Endodermal cell (in vitro differentiated cells): Measurements from ENCODE around the gene TFEB. TPM values are rescaled to one million over a fixed set of nuclear protein-coding genes. Genes with fewer than 3 reads are reported as not detected.

Experiments
- DNase-seq: peaks from one replicate; pipeline ENCODE4 v3.0.0-alpha.2; 2017
- H3K27ac ChIP-seq: 2 replicates; pipeline ENCODE4 v1.5.1; 2013; ENCODE audit warnings: mild to moderate bottlenecking, low read depth, low read length, moderate library complexity
- H3K27me3 ChIP-seq: 2 replicates; pipeline ENCODE4 v1.6.1; 2013; ENCODE audit warnings: mild to moderate bottlenecking, low read length, moderate library complexity; ENCODE audit not compliant: insufficient read depth, control insufficient read depth, poor library complexity, severe bottlenecking
- H3K36me3 ChIP-seq: 2 replicates; pipeline ENCODE4 v1.7.0; 2013; ENCODE audit warnings: mild to moderate bottlenecking, low read length, moderate library complexity; ENCODE audit not compliant: control insufficient read depth, insufficient read depth
- H3K4me1 ChIP-seq: one replicate; pipeline ENCODE4 v1.7.0; 2013; ENCODE audit warnings: low read length; ENCODE audit not compliant: control insufficient read depth, insufficient read depth
- H3K4me3 ChIP-seq: 2 replicates; pipeline ENCODE4 v1.5.1; 2013; ENCODE audit warnings: mild to moderate bottlenecking, low read length, moderate library complexity
- H3K9ac ChIP-seq: 2 replicates; pipeline ENCODE4 v1.6.1; 2013; ENCODE audit warnings: mild to moderate bottlenecking, low read length, moderate library complexity; ENCODE audit not compliant: poor library complexity, severe bottlenecking; ENCODE audit errors: extremely low read depth
- H3K9me3 ChIP-seq: 2 replicates; pipeline ENCODE4 v1.6.1; 2013; ENCODE audit warnings: mild to moderate bottlenecking, low read length, moderate library complexity; ENCODE audit not compliant: control insufficient read depth
- H3K27ac Mint-ChIP-seq: 2 replicates; pipeline ENCODE4 v1.8.0; 2020; ENCODE audit warnings: mixed read lengths
- H3K27me3 Mint-ChIP-seq: 2 replicates; pipeline ENCODE4 v1.8.0; 2021; ENCODE audit warnings: mild to moderate bottlenecking, mixed read lengths; ENCODE audit not compliant: insufficient read depth
- H3K36me3 Mint-ChIP-seq: 2 replicates; pipeline ENCODE4 v1.8.0; 2020; ENCODE audit warnings: low read depth, mixed read lengths
- H3K4me1 Mint-ChIP-seq: 2 replicates; pipeline ENCODE4 v1.8.0; 2020; ENCODE audit warnings: mixed read lengths
- H3K4me3 Mint-ChIP-seq: 2 replicates; pipeline ENCODE4 v1.8.0; 2020; ENCODE audit warnings: mild to moderate bottlenecking, moderate library complexity, mixed read lengths
- H3K9me3 Mint-ChIP-seq: 2 replicates; pipeline ENCODE4 v1.8.0; 2020; ENCODE audit warnings: mild to moderate bottlenecking, mixed read lengths
- WGBS, 2 experiments: methylation state at CpG; one replicate each; pipeline versions ENCODE4 v1.1.5 to v1.1.7; 2013; ENCODE audit warnings: missing lambda C conversion rate in 2 of 2, mixed read lengths in 1 of 2; ENCODE audit not compliant: insufficient coverage in 1 of 2, insufficient read length in 1 of 2; 5-methylcytosine and 5-hydroxymethylcytosine counted together
- total RNA-seq, 2 donors: library from RNA; stranded (reverse); fragmentation: NEBNext Ultra II Directional in 1 of 2; extraction: Animal tissue kit (Norgen Biotek cat#: 25700) in 1 of 2; gene quantifications; 2 replicates in 1 of 2; 3 replicates in 1 of 2; pipeline ENCODE4 v1.2.1, GENCODE V29; 2021
- TF ChIP-seq, protein P1 (sequence below): fragments of 200-600 bp; sonication (generic); conservative IDR thresholded peaks from 2 replicates; pipeline ENCODE4 v1.5.0; 2021; ENCODE audit warnings: antibody characterized with exemption, mild to moderate bottlenecking

Gene TFEB
- total RNA-seq, 2 donors from 2014 or later = 0.24 TPM; not detected in 1

DNA sequence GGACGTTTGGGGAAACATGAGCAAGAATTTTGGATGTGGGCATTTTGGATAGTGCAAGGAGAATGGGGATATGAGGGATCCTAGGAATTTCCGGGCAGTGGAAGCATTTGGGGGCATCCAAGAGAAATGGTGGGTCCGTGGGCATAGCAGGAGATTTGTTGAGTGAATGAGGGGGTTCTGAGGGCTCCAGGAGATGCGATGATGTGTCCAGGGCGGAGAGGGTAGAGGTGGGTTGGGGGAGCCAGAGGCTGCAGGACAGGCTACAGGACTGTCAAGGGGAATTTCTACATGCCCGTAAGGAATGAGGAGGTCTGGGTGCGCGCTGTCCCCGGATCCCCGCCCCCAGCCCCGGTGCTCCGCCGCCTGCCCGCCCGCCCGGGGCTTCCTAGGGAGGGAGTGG, 43.9 kb upstream of the TFEB start:
- H3K27ac ChIP-seq = no peak overlapping the region

DNA sequence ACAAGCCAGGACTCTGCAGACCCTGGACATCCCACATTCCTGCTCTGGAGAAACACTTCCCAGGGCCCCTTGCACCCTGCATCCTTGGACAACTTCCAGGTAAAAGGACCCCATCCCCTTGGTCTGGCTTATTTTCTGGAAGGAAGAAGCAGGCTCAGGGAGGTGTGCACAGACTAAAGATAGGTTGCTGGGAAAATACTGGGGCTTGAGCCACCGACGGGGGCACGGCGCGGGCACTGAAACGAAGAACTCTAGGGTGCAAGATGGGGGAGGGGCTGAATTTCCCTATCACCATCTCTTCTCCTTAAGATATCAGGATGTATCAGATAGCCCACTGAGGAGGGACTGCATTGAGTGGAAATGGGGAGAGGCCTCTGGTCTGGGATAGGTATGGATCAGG, 43.5 kb upstream of the TFEB start:
- H3K9me3 ChIP-seq = no peaks in the 10 kb centered on the region
- Mint-ChIP-seq H3K36me3 (peaks cover 22% of the 10 kb centered on the region), H3K4me1 (peaks cover 14% of the 10 kb centered on the region), H3K27ac (no peak overlapping the region), H3K4me3 (peak overlapping the region; percentile 77), H3K9me3 (no peaks in the 10 kb centered on the region), H3K27me3 (peaks cover 39% of the 10 kb centered on the region)
- H3K4me3 ChIP-seq = peak overlapping the region; percentile 94
- no peak for DNase-seq
- H3K4me1 ChIP-seq = no peaks in the 10 kb centered on the region
- no peak overlapping the region for H3K27ac ChIP-seq
- TF ChIP-seq, protein P1, sequence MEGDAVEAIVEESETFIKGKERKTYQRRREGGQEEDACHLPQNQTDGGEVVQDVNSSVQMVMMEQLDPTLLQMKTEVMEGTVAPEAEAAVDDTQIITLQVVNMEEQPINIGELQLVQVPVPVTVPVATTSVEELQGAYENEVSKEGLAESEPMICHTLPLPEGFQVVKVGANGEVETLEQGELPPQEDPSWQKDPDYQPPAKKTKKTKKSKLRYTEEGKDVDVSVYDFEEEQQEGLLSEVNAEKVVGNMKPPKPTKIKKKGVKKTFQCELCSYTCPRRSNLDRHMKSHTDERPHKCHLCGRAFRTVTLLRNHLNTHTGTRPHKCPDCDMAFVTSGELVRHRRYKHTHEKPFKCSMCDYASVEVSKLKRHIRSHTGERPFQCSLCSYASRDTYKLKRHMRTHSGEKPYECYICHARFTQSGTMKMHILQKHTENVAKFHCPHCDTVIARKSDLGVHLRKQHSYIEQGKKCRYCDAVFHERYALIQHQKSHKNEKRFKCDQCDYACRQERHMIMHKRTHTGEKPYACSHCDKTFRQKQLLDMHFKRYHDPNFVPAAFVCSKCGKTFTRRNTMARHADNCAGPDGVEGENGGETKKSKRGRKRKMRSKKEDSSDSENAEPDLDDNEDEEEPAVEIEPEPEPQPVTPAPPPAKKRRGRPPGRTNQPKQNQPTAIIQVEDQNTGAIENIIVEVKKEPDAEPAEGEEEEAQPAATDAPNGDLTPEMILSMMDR = no peak
- peak overlapping the region; percentile 38 for H3K9ac ChIP-seq
- 53 to 73% methylated on average over 4 to 6 of the region's 6 CpGs for WGBS, 2 experiments
- peaks cover 30% of the 10 kb centered on the region for H3K27me3 ChIP-seq
- H3K36me3 ChIP-seq = peaks cover 24% of the 10 kb centered on the region

More for the DNA sequence above, 43.9 kb upstream of the TFEB start:
- TF ChIP-seq, protein P1 = no peak
- H3K4me1 Mint-ChIP-seq = peaks cover 14% of the 10 kb centered on the region
- H3K4me1 ChIP-seq = no peaks in the 10 kb centered on the region
- peak overlapping the region; percentile 77 for H3K27ac Mint-ChIP-seq
- peaks cover 34% of the 10 kb centered on the region for H3K27me3 ChIP-seq
- peak overlapping the region; percentile 94 for H3K4me3 ChIP-seq
- peaks cover 21% of the 10 kb centered on the region for H3K36me3 ChIP-seq
- H3K4me3 Mint-ChIP-seq = peak overlapping the region; percentile 77
- 3 to 7% methylated on average over 6 to 16 of the region's 16 CpGs for WGBS, 2 experiments
- H3K9ac ChIP-seq = peak overlapping the region; percentile 38
- peaks cover 18% of the 10 kb centered on the region for H3K36me3 Mint-ChIP-seq
- H3K9me3 ChIP-seq = no peaks in the 10 kb centered on the region
- H3K9me3 Mint-ChIP-seq = no peaks in the 10 kb centered on the region
- no peak for DNase-seq
- peaks cover 44% of the 10 kb centered on the region for H3K27me3 Mint-ChIP-seq

DNA sequence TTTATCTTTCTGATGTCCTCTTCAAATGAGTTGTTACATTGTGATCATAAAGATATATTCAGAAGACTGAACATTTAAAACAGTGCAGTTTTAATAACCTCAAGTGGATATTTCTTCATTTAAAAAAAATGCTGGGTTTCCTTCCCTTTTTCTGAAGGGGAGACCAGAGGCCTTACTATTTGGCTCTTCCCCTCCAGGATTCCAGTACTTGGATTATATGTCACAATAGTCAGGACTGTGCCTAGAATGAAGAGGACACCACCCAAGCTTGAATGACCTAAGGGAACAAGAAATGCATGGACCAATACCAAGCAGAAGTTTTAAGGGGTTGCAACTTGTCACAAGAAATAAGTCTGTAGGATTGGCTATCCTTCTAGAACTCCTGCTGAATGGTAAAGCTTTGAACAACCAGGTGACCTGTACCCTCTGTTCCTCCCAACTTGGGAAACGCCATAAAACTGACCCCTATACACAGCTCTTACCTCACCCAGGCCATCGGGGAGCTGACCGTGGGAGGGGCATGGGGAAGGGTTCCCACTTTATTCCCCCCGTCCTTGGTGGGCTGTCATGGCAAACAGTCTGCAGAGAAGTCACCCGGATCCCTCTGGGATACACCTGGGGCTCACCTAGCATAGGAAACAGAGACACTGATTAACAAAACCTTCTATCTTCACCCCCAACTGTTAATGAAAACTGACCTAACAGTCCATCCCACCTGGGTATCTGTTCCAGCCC, 42.3 kb upstream of the TFEB start:
- Histone ChIP-seq H3K9me3 (no peaks in the 10 kb centered on the region), H3K9ac (no peak overlapping the region), H3K4me1 (no peaks in the 10 kb centered on the region), H3K27ac (no peak overlapping the region), H3K27me3 (peaks cover 19% of the 10 kb centered on the region), H3K36me3 (peaks cover 25% of the 10 kb centered on the region), H3K4me3 (no peak overlapping the region)
- Mint-ChIP-seq H3K9me3 (no peaks in the 10 kb centered on the region), H3K36me3 (peaks cover 23% of the 10 kb centered on the region), H3K4me1 (peaks cover 14% of the 10 kb centered on the region), H3K4me3 (no peak overlapping the region), H3K27me3 (peaks cover 28% of the 10 kb centered on the region), H3K27ac (no peak overlapping the region)
- no peak for DNase-seq
- TF ChIP-seq, protein P1 = no peak
- 83 to 95% methylated on average over 1 to 5 of the region's 5 CpGs for WGBS, 2 experiments
